HEK293 (cell line): ENCODE measurements around the gene TEX261.
A peak's percentile ranks its signal among the peaks of the same experiment; 100 is the strongest.

Source experiments
- ZNF138 ChIP-seq: fragments of 450-650 bp; formaldehyde crosslinking; IDR thresholded peaks from 2 replicates; pipeline ENCODE4 v1.5.1; 2016; ENCODE audit warnings: missing biosample characterization, missing genetic modification characterization, borderline replicate concordance
- ZNF202 ChIP-seq: fragments of 450-650 bp; formaldehyde crosslinking; IDR thresholded peaks from 2 replicates; pipeline ENCODE4 v1.5.1; 2016; ENCODE audit warnings: missing biosample characterization, missing genetic modification characterization, borderline replicate concordance
- ZNF302 ChIP-seq: fragments of 450-650 bp; formaldehyde crosslinking; IDR thresholded peaks from 2 replicates; pipeline ENCODE4 v1.5.1; 2016; ENCODE audit warnings: missing biosample characterization, missing genetic modification characterization, low read depth
- TF ChIP-seq, protein P1 (sequence below): fragments of 450-650 bp; formaldehyde crosslinking; IDR thresholded peaks from 2 replicates; pipeline ENCODE4 v1.5.1; 2016; ENCODE audit warnings: missing biosample characterization, missing genetic modification characterization
- TF ChIP-seq, protein P2 (sequence below): fragments of 450-650 bp; formaldehyde crosslinking; IDR thresholded peaks from 2 replicates; pipeline ENCODE4 v1.5.1; 2016; ENCODE audit warnings: missing biosample characterization, missing genetic modification characterization

GRCh38 chr2:70946832-70947442, 47.7 kb downstream of the TEX261 start:
- TF ChIP-seq ZNF138 (no peak), ZNF202 (tag by site-specific recombination) (no peak), ZNF302 (tag by site-specific recombination) (no peak)
- TF ChIP-seq, protein P1, sequence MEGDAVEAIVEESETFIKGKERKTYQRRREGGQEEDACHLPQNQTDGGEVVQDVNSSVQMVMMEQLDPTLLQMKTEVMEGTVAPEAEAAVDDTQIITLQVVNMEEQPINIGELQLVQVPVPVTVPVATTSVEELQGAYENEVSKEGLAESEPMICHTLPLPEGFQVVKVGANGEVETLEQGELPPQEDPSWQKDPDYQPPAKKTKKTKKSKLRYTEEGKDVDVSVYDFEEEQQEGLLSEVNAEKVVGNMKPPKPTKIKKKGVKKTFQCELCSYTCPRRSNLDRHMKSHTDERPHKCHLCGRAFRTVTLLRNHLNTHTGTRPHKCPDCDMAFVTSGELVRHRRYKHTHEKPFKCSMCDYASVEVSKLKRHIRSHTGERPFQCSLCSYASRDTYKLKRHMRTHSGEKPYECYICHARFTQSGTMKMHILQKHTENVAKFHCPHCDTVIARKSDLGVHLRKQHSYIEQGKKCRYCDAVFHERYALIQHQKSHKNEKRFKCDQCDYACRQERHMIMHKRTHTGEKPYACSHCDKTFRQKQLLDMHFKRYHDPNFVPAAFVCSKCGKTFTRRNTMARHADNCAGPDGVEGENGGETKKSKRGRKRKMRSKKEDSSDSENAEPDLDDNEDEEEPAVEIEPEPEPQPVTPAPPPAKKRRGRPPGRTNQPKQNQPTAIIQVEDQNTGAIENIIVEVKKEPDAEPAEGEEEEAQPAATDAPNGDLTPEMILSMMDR (tag by site-specific recombination) = peak; percentile 73; the same call in 1 of the 2 replicates
- TF ChIP-seq, protein P2, sequence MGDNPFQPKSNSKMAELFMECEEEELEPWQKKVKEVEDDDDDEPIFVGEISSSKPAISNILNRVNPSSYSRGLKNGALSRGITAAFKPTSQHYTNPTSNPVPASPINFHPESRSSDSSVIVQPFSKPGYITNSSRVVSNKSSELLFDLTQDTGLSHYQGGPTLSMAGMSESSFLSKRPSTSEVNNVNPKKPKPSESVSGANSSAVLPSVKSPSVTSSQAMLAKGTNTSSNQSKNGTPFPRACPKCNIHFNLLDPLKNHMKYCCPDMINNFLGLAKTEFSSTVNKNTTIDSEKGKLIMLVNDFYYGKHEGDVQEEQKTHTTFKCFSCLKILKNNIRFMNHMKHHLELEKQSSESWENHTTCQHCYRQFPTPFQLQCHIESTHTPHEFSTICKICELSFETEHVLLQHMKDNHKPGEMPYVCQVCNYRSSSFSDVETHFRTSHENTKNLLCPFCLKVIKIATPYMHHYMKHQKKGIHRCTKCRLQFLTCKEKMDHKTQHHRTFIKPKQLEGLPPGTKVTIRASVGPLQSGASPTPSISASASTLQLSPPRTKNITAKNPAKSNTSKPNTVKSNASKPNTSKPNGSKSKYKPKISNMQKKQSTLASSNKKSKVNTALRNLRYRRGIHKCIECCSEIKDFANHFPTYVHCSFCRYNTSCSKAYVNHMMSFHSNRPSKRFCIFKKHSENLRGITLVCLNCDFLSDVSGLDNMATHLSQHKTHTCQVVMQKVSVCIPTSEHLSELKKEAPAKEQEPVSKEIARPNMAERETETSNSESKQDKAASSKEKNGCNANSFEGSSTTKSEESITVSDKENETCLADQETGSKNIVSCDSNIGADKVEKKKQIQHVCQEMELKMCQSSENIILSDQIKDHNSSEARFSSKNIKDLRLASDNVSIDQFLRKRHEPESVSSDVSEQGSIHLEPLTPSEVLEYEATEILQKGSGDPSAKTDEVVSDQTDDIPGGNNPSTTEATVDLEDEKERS (tag by site-specific recombination) = no peak
